ENCODE data around the gene LRRC8B.

Gene LRRC8B

DNA sequence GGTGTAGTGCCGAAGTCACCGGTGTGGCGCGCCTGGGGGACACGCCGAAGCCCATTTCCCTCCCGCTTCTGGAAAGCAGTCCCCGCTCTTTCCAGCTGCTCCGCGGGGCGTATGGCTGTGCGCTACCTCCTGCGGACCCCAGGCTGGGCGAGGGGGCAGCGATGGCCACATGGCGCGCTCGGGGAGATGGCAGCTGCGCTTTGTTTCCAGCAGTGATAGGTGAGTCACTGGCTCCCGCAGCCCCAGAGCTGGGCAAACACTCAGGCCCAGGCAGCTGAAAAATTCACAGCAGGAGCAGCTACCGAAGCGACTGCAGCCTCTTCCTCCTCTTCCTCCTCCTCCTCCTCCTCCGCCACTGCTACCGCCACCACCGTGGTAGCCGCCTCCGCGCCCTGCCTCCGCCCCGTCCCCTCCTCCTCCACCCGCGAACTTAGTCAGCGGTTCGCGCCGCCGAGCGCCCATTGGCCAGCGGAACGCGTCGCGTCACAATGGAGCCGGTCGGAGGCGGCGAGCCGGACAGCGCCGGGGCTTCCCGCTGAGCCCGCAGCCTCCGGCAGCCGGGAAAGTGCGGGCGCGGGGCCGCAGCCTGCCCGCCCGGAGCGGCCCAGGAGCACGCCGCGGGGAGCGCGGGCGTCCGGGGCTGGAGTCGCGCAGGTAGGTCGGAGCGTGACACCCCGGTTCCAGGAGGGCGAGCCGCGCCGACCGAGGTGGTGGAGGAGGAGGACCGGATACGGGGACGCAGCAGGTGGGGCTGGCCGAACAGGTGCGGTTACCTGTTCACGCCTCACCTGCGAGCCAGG lies at the start of gene LRRC8B:
LRRC8B (plus strand) TSS at position 461 of the 800 bp plus-strand sequence. CDS start 57,822 bp downstream, outside the sequence.
- peak; percentile 84 for DNase-seq (ENCODE audit: low read depth, low spot score)
- in situ Hi-C loops (cut with HindIII; ENCODE audit: low sequenced_read_pairs) = no loop called here
- H3K4me3 ChIP-seq (ENCODE audit: low read depth, low read length) = peak within 1 kb of the TSS; percentile 91
- TF ChIP-seq, protein P1, sequence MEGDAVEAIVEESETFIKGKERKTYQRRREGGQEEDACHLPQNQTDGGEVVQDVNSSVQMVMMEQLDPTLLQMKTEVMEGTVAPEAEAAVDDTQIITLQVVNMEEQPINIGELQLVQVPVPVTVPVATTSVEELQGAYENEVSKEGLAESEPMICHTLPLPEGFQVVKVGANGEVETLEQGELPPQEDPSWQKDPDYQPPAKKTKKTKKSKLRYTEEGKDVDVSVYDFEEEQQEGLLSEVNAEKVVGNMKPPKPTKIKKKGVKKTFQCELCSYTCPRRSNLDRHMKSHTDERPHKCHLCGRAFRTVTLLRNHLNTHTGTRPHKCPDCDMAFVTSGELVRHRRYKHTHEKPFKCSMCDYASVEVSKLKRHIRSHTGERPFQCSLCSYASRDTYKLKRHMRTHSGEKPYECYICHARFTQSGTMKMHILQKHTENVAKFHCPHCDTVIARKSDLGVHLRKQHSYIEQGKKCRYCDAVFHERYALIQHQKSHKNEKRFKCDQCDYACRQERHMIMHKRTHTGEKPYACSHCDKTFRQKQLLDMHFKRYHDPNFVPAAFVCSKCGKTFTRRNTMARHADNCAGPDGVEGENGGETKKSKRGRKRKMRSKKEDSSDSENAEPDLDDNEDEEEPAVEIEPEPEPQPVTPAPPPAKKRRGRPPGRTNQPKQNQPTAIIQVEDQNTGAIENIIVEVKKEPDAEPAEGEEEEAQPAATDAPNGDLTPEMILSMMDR (IDR thresholded peaks at IDR 0.05; ENCODE audit: low read depth, low read length) = no peak

DNA sequence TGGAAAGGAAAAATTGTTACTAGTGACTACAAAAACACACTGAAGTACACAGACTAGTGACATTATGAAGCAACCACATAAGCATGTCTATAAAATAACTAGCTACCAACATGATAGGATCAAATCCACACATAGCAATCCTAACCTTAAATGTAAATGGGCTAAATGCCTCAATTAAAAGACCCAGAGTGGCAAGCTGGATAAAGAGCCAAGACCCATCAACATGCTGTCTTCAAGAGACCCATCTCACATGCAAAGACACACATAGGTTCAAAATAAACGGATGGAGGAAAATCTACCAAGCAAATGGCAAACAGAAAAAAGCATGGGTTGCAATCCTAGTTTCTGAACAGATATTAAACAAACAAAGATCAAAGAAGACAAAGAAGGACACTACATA lies 49.4 kb upstream of the LRRC8B start:
- TF ChIP-seq, protein P1 (IDR thresholded peaks at IDR 0.05; ENCODE audit: low read depth, low read length) = no peak
- H3K4me3 ChIP-seq (ENCODE audit: low read depth, low read length) = no peak overlapping the region
- in situ Hi-C loops (cut with HindIII; ENCODE audit: low sequenced_read_pairs) = no loop called here
- no peak for DNase-seq (ENCODE audit: low read depth, low spot score)

DNA sequence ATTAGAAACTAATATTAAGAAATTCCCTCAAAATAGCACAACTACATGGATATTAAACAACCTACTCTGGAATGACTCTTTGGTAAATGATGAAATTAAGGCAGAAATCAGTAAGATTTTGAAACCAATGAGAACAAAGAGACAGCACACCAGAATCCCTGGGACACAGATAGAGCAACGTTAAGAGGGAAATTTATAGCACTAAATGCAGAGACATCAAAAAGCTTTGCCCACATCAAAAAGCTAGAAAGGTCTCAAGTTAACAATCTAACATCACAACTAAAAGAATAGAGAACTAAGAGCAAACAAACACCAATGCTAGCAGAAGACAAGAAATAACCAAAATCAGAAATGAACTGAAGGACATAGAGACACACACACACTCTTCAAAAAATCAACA lies 48.6 kb upstream of the LRRC8B start:
- in situ Hi-C loops (cut with HindIII; ENCODE audit: low sequenced_read_pairs) = no loop called here
- H3K4me3 ChIP-seq (ENCODE audit: low read depth, low read length) = no peak overlapping the region
- DNase-seq (ENCODE audit: low read depth, low spot score) = no peak
- TF ChIP-seq, protein P1 (IDR thresholded peaks at IDR 0.05; ENCODE audit: low read depth, low read length) = no peak

DNA sequence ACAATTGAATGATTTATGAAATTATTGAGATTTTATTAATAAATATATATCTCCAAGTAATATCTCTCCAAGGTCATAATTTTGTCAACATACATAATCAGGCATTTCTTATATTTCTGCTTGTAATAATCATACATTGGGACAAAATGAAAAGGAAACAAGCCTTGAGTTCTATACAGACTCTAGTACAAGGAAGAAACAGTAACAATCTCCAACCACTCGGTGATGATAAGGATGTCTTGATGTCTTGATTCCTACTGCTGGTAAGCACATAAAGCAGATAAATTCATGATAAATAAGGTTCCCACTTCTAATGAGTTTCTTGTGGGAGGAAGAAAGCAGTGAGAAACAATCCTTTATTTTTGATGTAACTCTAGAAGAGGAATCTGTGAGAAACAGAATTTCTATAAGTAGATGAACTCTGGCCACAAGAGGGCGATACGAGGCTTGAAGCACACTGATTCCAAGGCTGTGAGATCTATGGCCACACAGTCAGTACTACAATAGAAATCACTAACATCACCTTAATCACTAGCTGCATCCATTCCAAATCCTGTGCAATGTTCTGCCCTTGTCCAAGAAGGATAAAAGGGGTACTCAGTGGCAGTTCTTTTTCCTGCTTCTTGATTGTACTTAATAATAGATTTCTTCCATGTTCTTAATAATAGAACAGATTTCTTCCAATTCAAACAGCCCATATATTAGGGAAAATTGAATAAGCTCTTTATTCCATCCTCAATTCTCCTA lies 41.4 kb upstream of the LRRC8B start:
- H3K4me3 ChIP-seq (ENCODE audit: low read depth, low read length) = no peak overlapping the region
- TF ChIP-seq, protein P1 (IDR thresholded peaks at IDR 0.05; ENCODE audit: low read depth, low read length) = peak; percentile 69
- in situ Hi-C loops (cut with HindIII; ENCODE audit: low sequenced_read_pairs) = no loop called here
- peak; percentile 86 for DNase-seq (ENCODE audit: low read depth, low spot score)

DNA sequence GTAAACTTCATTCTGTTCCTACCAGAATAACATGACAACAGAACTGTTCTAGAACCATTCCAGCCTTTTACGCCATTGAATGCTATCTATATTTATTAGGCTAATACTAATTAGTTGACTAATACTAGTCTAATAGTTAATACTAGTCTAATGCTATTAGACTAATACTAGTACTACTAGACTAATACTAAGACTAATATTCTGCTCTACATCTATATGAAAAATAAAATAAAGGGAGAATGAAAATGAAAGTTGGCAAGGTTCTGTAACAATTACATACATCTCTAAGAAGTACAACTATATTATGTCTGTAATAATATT lies 40.9 kb upstream of the LRRC8B start:
- TF ChIP-seq, protein P1 (IDR thresholded peaks at IDR 0.05; ENCODE audit: low read depth, low read length) = no peak
- no peak overlapping the region for H3K4me3 ChIP-seq (ENCODE audit: low read depth, low read length)
- DNase-seq (ENCODE audit: low read depth, low spot score) = no peak
- in situ Hi-C loops (cut with HindIII; ENCODE audit: low sequenced_read_pairs) = no loop called here

DNA sequence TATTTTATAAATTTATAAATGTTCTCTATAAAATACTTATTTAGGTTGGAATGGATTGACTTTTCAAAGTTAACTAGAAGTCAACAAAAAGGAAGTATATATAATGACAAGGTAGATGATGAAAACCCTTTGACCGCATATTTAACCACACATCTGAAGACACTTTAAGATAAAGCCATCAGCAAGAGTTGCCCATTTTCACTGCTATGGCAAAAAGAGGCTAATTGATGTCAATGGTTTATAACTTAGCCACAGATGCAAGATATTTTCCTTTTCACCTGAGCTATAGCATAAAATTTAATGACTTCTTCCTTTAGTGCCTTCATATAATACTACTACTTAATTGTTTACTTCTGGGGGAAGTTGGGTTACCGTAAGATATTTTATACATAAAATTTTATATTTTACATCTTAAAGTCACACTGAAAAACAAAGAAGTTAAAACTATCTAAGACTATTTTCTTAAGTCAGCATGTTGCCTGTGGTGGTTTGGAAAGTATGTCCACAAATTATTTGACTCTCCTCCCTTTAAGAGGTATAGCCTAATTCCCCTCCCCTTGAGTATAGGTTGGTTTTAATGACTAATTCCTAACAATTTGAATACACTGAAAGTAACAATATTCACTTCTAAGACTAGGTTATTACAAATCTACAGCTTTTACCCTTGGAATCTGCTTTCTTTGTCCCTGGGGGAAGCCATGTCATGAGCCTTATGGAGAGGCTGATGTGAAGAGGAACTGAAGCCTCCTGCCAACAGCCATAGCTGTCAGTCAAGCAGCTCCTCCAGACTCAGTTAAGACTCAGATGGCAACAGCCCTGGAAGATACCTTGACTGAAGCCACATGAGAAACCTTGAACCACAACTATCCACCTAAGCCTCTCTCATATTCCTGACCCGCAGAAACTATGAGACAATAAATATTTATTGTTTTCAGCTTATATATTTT lies 40.3 kb upstream of the LRRC8B start:
- TF ChIP-seq, protein P1 (IDR thresholded peaks at IDR 0.05; ENCODE audit: low read depth, low read length) = no peak
- no peak overlapping the region for H3K4me3 ChIP-seq (ENCODE audit: low read depth, low read length)
- in situ Hi-C loops (cut with HindIII; ENCODE audit: low sequenced_read_pairs) = no loop called here
- DNase-seq (ENCODE audit: low read depth, low spot score) = no peak

All from astrocyte of the spinal cord (primary cell).